Astrocyte (in vitro differentiated cells and primary cell): ENCODE data around the gene PDIA5. TPM values are rescaled to one million over a fixed set of nuclear protein-coding genes. Genes with fewer than 3 reads are reported as not detected.
A peak's percentile ranks its signal among the peaks of the same experiment; 100 is the strongest.

Source experiments
- DNase-seq: peaks from one replicate; pipeline ENCODE4 v3.0.0-alpha.2; 2010; ENCODE audit warnings: low read depth
- FAIRE-seq: peaks from 2 replicates; lab custom pipeline; 2011; peaks lifted over from hg19 to GRCh38; lab: Jason Lieb, UNC
- H2AFZ ChIP-seq: 2 replicates; pipeline ENCODE4 v1.6.0; 2012; ENCODE audit warnings: low read depth, low read length, inconsistent platforms
- H3K27ac ChIP-seq: 2 replicates; pipeline ENCODE4 v1.5.1; 2011; ENCODE audit warnings: low read depth, low read length, inconsistent platforms
- H3K27me3 ChIP-seq: 2 replicates; pipeline ENCODE4 v1.6.0; 2011; ENCODE audit warnings: low read length, inconsistent platforms; ENCODE audit not compliant: insufficient read depth
- H3K36me3 ChIP-seq: 2 replicates; pipeline ENCODE4 v1.5.1; 2011; ENCODE audit warnings: low read length, inconsistent platforms; ENCODE audit not compliant: insufficient read depth
- H3K4me1 ChIP-seq: 2 replicates; pipeline ENCODE4 v1.5.1; 2011; ENCODE audit warnings: low read length, inconsistent platforms; ENCODE audit not compliant: insufficient read depth
- H3K4me2 ChIP-seq: 2 replicates; pipeline ENCODE4 v1.6.0; 2012; ENCODE audit warnings: low read length, inconsistent platforms
- H3K4me3 ChIP-seq: 2 replicates; pipeline ENCODE4 v1.5.1; 2011; ENCODE audit warnings: low read depth, mild to moderate bottlenecking, low read length, inconsistent platforms; ENCODE audit not compliant: insufficient read depth
- H3K79me2 ChIP-seq: 2 replicates; pipeline ENCODE4 v1.6.0; 2012; ENCODE audit warnings: mild to moderate bottlenecking, low read length, inconsistent platforms; ENCODE audit not compliant: insufficient read depth
- H3K9ac ChIP-seq: 2 replicates; pipeline ENCODE4 v1.6.0; 2012; ENCODE audit warnings: mild to moderate bottlenecking, low read length, inconsistent platforms
- H3K9me3 ChIP-seq: 2 replicates; pipeline ENCODE4 v1.5.1; 2012; ENCODE audit warnings: low read depth, mild to moderate bottlenecking, low read length, inconsistent platforms; ENCODE audit not compliant: insufficient read depth
- H4K20me1 ChIP-seq: 2 replicates; pipeline ENCODE4 v1.6.0; 2012; ENCODE audit warnings: low read length, inconsistent platforms; ENCODE audit not compliant: insufficient read depth
- H3K27ac Mint-ChIP-seq: one replicate; pipeline ENCODE4 v1.8.0; 2021; ENCODE audit warnings: mild to moderate bottlenecking, mixed read lengths; ENCODE audit not compliant: unreplicated experiment
- H3K27me3 Mint-ChIP-seq: one replicate; pipeline ENCODE4 v1.8.0; 2021; ENCODE audit warnings: low read depth, mixed read lengths; ENCODE audit not compliant: unreplicated experiment
- H3K36me3 Mint-ChIP-seq: one replicate; pipeline ENCODE4 v1.8.0; 2021; ENCODE audit warnings: low read depth, mixed read lengths; ENCODE audit not compliant: unreplicated experiment
- H3K4me1 Mint-ChIP-seq: one replicate; pipeline ENCODE4 v1.8.0; 2021; ENCODE audit warnings: low read depth, mixed read lengths; ENCODE audit not compliant: unreplicated experiment
- H3K4me3 Mint-ChIP-seq: one replicate; pipeline ENCODE4 v1.8.0; 2021; ENCODE audit warnings: mild to moderate bottlenecking, moderate library complexity, mixed read lengths; ENCODE audit not compliant: unreplicated experiment
- H3K9me3 Mint-ChIP-seq: one replicate; pipeline ENCODE4 v1.8.0; 2021; ENCODE audit warnings: mild to moderate bottlenecking, mixed read lengths; ENCODE audit not compliant: unreplicated experiment
- CTCF ChIP-seq: IDR thresholded peaks from 2 replicates; pipeline ENCODE4 v1.5.1; 2011; ENCODE audit warnings: low read depth, mild to moderate bottlenecking, inconsistent platforms, low read length, moderate library complexity; ENCODE audit not compliant: insufficient read depth
- EZH2 ChIP-seq: IDR thresholded peaks from 2 replicates; pipeline ENCODE4 v1.6.1; 2012; ENCODE audit warnings: mild to moderate bottlenecking, low read length, inconsistent platforms; ENCODE audit not compliant: insufficient read depth
- total RNA-seq: library from RNA; stranded (reverse); gene quantifications from 2 replicates; pipeline ENCODE4 v1.2.1, GENCODE V29; 2021

The PDIA5 gene
- total RNA-seq, 1 donor from 2014 or later = 77.5 TPM

GRCh38 chr3:123064914-123065313 is 1.9 kb upstream of the PDIA5 start:
- Histone ChIP-seq H3K27me3 (peaks cover 16% of the 10 kb centered on the region), H3K4me2 (no peak overlapping the region), H2AFZ (no peak overlapping the region), H4K20me1 (peaks cover 19% of the 10 kb centered on the region), H3K36me3 (no peaks in the 10 kb centered on the region), H3K79me2 (peaks cover 29% of the 10 kb centered on the region), H3K4me1 (no peaks in the 10 kb centered on the region), H3K4me3 (no peak overlapping the region), H3K9ac (no peak overlapping the region), H3K9me3 (no peaks in the 10 kb centered on the region), H3K27ac (no peak overlapping the region)
- Mint-ChIP-seq H3K9me3 (peaks cover 4% of the 10 kb centered on the region), H3K27me3 (peaks cover 23% of the 10 kb centered on the region), H3K36me3 (no peaks in the 10 kb centered on the region), H3K4me3 (no peak overlapping the region), H3K4me1 (peaks cover 14% of the 10 kb centered on the region), H3K27ac (no peak overlapping the region)
- FAIRE-seq = no peak
- TF ChIP-seq CTCF = no peak
- no peak for TF ChIP-seq EZH2
- no peak for DNase-seq

GRCh38 chr3:123066599-123066895 is 278 bp upstream of the PDIA5 start:
- H3K27ac ChIP-seq = no peak overlapping the region
- no peak for FAIRE-seq
- H3K4me1 ChIP-seq = no peaks in the 10 kb centered on the region
- H3K4me1 Mint-ChIP-seq = peaks cover 18% of the 10 kb centered on the region
- peaks cover 46% of the 10 kb centered on the region for H3K79me2 ChIP-seq
- TF ChIP-seq CTCF = no peak
- no peak for TF ChIP-seq EZH2
- H3K4me3 ChIP-seq = peak overlapping the region; percentile 73
- peak overlapping the region; percentile 97 for H3K4me3 Mint-ChIP-seq
- peak overlapping the region; percentile 91 for H3K9ac ChIP-seq
- H3K36me3 ChIP-seq = no peaks in the 10 kb centered on the region
- H3K27me3 Mint-ChIP-seq = peaks cover 17% of the 10 kb centered on the region
- DNase-seq = no peak
- H3K9me3 ChIP-seq = no peaks in the 10 kb centered on the region
- peak overlapping the region; percentile 97 for H3K4me2 ChIP-seq
- H4K20me1 ChIP-seq = peaks cover 36% of the 10 kb centered on the region
- H3K27ac Mint-ChIP-seq = peak overlapping the region; percentile 69
- H2AFZ ChIP-seq = peak overlapping the region; percentile 87
- no peaks in the 10 kb centered on the region for H3K36me3 Mint-ChIP-seq
- H3K27me3 ChIP-seq = peaks cover 10% of the 10 kb centered on the region
- peaks cover 4% of the 10 kb centered on the region for H3K9me3 Mint-ChIP-seq

GRCh38 chr3:123067689-123068600 is 1.1 kb downstream of the PDIA5 start:
- H3K27ac ChIP-seq = peak overlapping the region; percentile 55
- Mint-ChIP-seq H3K4me3 (peak overlapping the region; percentile 97), H3K9me3 (peaks cover 2% of the 10 kb centered on the region), H3K36me3 (peaks cover 1% of the 10 kb centered on the region), H3K27ac (peak overlapping the region; percentile 94), H3K4me1 (peaks cover 18% of the 10 kb centered on the region), H3K27me3 (peaks cover 12% of the 10 kb centered on the region)
- peak overlapping the region; percentile 92 for H2AFZ ChIP-seq
- peak overlapping the region; percentile 97 for H3K4me2 ChIP-seq
- H4K20me1 ChIP-seq = peaks cover 50% of the 10 kb centered on the region
- H3K79me2 ChIP-seq = peaks cover 60% of the 10 kb centered on the region
- peaks cover 3% of the 10 kb centered on the region for H3K27me3 ChIP-seq
- TF ChIP-seq EZH2 = no peak
- TF ChIP-seq CTCF = no peak
- FAIRE-seq (no peak), DNase-seq (no peak)
- H3K4me1 ChIP-seq = no peaks in the 10 kb centered on the region
- peak overlapping the region; percentile 73 for H3K4me3 ChIP-seq
- H3K9me3 ChIP-seq = no peaks in the 10 kb centered on the region
- no peaks in the 10 kb centered on the region for H3K36me3 ChIP-seq
- H3K9ac ChIP-seq = peak overlapping the region; percentile 91
